GM20000 (cell line): ENCODE measurements around the gene PDZK1IP1.

Experiments
- DNase-seq: peaks from one replicate; pipeline ENCODE4 v3.0.0; 2012; ENCODE audit warnings: low spot score
- CTCF ChIP-seq: IDR thresholded peaks from 2 replicates; pipeline ENCODE4 v1.5.1; 2012; ENCODE audit warnings: mild to moderate bottlenecking, control low read depth; ENCODE audit errors: extremely low read depth, missing control alignments

Gene PDZK1IP1

GRCh38 chr1:47181095-47181954, 8.5 kb downstream of the PDZK1IP1 start:
- no peak for TF ChIP-seq CTCF
- no peak for DNase-seq

GRCh38 chr1:47180603-47181094, 9.2 kb downstream of the PDZK1IP1 start:
- DNase-seq, result no peak
- TF ChIP-seq CTCF, result no peak

GRCh38 chr1:47179988-47180563, 9.8 kb downstream of the PDZK1IP1 start:
- no peak for DNase-seq
- TF ChIP-seq CTCF, result no peak

GRCh38 chr1:47179017-47179987, 10.5 kb downstream of the PDZK1IP1 start:
- peak; percentile 92 for TF ChIP-seq CTCF

GRCh38 chr1:47178654-47179016, 11.2 kb downstream of the PDZK1IP1 start:
- no peak for DNase-seq
- TF ChIP-seq CTCF, result no peak

More at GRCh38 chr1:47179017-47179987, 10.5 kb downstream of the PDZK1IP1 start:
- DNase-seq, result peak; percentile 85

- no peak for DNase-seq
- no peak for TF ChIP-seq CTCF
Measured at GRCh38 chr1:47178020-47178419, 11.8 kb downstream of the PDZK1IP1 start.
